ENCODE results near the gene AFG3L2.
"Not testable (repeated sequence)": the region's sequence is repeated elsewhere in the genome, so short reads cannot be mapped to it uniquely, and the experiment has no call there.

The AFG3L2 gene

DNA sequence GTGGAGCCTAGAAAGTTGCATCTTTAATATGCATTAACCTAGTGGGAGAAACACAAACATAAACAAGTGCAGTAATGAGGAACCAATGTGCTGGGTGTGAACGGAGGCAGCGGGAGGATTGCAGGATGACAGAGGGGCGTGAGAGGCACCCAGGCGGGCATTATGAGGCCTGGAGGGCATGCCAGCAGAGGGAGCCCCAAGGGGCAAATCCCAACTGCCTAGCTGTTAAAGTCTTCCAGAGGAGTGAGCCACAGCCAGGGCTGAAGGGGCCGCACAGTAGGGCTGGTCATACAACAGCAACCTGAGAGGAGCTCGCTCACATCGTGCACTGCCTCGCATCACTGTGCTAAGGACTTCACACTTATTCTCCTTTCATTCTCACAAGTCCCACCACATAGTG is 17.4 kb upstream of the AFG3L2 start:
- no peak for DNase-seq

DNA sequence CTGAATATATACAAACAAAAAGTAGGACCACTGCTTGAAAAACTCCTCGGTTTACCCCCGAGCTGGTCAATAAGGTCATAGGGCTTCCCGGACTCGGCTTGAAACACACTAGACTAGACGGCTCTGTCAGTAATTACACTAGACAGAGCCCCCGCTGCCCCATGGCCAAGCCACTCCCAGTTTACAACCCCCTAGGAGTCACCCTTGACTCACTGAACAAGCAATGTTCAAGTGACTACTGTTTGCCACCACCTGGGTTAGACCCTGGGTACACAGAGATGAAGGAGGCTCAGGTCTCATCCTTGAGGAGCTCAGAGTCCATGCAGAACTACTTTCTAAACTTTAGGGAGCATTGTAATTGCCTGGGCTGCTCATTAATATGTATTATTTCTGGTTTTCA is 17.0 kb upstream of the AFG3L2 start:
- DNase-seq: no peak

DNA sequence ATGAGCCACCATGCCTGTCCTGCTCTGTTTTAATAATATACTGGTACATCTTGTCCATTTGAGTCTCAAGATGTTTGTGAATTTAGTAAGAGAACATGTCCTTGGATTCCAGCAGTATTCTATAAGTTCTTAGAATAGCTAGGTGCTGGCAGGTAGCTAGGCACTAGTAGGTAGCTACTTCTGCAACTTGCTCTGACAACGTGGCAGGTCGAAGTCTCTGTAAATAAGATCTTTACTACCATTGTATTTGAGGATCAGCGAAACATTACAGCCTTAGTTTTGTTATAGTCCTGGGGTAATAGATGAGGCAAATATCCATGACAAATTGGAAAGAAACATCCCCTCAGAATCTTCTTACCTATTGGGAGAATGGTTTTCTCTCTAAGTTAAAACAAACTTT is 16.5 kb upstream of the AFG3L2 start:
- no peak for DNase-seq

DNA sequence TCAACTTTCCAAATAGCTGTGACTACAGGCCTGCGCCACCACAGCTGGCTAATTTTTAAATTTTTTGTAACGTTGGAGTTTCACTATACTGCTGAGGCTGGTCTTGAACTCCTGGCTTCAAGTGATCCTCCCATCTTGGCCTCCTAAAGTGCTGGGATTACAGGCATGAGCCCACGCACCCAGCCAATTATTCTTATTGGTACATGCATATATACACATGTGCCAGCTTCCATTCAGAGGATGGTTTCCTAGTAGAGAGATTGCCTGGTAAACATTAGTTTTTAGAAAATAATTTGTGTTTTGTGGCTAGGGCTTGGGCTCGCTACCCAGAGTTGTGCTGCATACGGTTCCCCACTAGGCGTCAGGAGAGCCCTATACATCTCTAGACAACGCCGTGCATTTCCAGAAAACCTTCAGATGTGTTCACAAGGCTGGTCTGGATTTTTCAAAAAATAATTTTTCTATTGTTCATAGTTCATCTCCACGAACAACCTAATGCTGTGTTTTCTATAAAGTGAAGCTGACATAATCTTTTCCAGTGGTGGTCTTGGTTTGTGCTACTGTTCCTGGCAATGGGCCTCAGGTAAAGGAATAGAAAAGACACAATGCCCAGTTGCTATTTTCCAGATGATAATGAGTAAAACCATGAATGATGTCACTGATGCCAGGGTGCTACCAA is 14.6 kb upstream of the AFG3L2 start:
- peak; percentile 41 for DNase-seq

DNA sequence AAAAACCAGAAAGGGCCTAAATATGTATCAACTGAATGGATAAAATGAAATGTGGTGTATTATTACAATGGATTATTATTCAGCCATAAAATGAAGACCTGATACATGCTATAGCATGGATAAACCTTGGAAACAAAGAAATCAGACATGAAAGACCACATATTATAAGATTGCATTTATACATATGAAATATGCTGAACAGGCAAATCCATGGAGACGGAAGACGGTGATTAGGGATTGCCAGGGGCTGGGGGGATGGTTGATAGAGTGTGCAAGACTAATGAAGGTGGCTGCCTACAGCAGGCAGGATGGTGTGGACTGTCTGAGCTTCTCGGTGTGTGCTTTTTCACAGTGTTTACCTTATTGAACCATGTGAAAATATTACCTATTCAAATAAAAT is 11.4 kb upstream of the AFG3L2 start:
- no peak for DNase-seq

DNA sequence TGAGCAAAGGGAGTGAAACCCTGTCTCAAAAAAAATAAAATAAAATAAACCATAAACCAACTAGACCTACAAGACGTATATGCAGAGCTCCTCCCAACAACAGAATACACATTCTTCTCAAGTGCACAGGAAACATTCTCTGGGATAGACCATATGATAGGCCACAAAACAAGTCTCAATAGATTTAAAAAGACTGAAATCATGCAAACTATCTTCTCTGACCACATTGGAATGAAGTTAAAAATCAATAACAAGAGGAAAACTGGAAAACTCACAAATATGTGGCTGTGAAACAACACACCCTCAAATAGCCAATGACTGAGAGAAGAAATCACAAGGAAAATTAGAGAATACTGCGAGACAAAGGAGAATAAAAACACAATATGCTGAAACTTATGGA is 7.2 kb upstream of the AFG3L2 start:
- DNase-seq: no peak

DNA sequence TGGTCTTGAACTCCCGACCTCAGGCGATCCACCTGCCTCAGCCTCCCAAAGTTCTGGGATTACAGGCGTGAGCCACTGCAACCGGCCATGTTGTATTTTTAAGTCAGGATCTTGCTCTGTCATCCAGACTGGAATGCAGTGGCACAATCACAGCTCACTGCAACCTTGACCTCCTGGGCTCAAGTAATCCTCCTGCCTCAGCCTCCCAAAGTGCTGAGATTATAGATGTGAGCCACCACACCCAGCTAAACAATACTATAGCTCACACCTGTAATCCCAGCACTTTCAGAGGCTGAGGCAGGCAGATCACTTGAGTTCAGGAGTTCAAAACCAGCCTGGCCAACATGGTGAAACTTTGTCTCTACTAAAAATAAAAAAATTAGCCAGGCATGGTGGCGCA is 6.7 kb upstream of the AFG3L2 start:
- DNase-seq: not testable (repeated sequence)

DNA sequence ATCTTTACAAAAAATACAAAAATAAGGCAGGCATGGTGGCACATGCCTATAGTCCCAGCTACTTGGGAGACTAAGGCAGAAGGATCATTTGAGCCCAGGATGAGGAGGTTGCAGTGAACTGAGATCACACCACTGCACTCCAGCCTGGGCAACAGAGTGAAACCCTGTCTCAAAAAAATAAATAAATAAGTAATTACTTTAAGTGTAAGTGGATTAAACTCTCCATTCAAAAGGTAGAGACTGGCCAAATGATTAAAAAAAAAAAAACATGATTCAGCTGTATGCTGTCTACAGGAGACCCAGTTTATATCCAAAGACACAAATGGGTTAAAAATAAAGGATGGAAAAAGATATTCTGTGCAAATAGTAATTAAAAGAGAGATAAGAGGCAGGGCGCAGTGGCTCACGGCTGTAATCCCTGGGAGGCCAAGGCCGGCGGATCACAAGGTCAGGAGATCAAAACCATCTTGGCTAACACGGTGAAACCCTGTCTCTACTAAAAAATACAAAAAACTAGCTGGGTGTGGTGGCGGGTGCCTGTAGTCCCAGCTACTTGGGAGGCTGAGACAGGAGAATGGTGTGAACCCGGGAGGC is 5.3 kb upstream of the AFG3L2 start:
- DNase-seq: not testable (repeated sequence)

DNA sequence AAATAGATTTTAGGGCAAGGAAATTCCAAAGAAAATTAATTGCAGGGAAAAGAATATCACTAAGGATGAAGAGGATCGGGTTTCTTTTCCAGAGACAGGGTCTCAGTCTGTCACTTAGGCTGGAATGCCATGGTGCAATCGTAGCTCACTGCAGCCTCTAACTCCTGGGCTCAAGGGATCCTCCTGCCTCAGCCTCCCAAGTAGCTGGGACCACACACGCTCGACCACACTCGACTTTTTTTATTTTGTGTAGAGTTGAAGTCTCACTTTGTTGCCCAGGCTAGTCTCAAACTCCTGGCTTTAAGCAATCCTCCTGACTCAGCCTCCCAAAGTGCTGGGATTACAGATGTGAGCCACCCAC is 1.2 kb upstream of the AFG3L2 start:
- not testable (repeated sequence) for DNase-seq

DNA sequence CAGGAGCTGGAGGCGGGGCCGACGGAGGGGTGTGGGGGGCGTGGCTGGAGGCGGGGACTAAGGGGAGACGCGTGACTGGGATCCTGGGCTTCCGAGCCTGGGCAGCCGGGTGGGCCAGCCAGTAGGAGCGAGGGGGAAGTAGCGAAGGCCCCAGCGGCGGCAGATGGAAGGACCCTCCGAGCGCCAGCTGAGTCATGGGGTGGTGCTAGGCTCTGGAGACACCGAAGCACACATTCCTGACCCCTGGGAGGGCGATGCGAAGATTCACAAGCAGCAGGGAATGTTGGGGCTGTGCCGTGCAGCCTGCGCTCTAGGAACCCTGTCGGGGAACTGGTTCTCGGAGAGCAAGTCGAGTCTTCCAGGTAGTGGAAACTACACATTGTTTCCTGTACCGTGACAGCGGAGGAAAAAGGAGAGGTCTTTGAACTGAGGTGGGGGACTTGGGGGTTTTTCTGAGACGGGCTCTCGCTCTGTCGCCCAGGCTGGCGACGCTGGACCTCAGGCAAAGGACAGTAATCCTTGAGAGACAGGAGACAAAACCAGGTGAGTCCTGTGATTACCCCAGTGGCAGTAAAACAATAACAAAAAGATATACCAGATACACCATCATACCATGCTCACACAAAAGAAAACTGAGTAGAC is 650 bp upstream of the AFG3L2 start:
- no peak for DNase-seq

DNA sequence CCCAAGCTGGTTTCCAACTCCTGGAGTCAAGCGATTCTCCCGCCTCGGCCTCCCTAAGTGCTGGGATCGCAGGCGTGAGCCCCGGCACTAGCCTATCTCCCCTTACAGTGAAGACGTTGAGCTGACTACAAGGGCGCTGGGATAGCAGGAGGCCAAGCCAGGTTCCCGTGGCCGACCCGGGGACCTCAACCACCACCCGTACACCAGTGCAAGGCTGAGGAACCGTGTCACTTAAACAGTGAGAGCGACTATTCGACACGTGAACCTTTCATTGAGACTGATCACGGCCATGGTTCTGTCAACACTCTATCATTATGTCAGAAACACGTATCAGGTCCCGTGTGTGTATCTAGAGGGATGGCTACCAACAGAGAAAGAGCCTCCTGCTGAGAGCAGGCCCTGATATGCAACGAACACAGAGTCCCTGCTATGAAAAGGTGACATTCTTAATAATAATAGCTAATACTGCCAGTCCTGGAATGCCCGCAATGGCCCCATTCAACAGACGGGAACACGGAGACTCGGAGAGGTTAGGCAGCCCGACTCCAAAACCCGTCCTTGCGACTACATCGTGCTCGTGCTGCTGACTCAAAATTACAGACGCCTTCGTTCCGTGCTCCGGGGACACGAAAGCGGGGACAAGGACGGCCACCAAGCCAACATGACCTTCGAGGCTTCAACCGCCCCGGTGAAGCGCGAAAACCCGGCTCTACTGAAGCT is 833 bp downstream of the AFG3L2 start:
- DNase-seq: peak; percentile 15

DNA sequence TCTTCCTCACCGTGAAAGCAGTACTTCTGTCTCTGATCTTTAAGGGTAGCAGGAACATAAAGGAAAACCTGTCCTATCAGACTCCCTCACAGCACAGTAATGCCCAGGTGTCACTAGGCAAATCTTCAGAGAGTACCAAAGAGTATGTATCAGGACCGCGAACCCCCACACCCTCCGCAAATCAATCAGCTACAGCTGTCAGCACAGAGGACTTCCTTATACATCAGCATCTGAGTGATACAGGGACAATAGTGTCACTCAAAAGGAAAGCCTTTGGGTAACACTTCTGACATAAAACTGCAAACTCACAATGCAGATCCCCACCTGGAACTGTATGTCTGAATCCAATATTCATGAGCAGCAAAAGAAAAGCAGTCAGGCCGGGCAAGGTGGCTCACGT is 2.6 kb downstream of the AFG3L2 start:
- no peak for DNase-seq

DNA sequence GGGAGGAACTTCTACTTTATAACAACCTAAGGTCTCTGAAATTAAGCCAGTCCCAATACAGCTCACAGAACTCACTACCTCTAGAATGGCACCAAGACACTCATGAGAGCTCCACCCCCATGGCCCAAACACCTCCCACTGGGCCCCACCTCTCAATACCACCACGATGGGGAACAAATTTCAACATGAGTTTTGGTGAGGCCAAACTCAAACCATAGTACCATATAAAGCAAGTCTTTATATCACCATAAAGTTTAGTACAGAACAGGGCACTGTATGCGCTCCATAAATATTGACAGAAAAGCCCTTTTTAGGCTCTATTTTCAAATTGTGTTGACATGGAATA is 3.3 kb downstream of the AFG3L2 start:
- no peak for DNase-seq

DNA sequence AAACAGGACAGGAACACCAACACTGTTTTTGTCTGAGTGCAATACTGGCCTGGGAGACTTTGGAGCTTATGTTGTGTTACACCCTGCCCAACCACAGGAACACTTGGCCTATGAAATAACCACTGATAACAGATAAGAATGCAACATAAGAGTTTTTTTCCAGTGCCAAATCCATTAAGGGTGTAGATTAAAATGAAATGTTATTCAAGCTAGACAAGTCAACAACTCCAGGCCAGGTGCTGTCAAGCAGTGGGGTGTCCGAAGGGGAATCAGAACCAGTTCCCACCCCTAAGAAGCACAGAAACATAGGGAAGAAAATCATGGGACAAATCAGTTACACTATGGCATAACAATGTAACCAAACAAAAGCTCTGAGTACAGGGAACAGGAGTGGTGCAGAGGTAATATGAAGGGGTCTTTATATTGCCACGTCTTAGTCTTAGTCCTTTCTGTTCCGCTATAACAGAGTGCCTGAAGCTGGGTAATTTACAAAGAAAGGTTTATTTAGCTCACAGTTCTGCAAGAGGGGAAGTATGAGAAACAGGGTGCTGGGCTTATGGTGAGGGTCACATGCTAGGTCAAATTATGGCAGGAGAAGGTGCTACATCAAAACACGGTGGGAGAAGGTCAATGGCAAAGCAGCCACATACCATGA is 3.8 kb downstream of the AFG3L2 start:
- DNase-seq: no peak

DNA sequence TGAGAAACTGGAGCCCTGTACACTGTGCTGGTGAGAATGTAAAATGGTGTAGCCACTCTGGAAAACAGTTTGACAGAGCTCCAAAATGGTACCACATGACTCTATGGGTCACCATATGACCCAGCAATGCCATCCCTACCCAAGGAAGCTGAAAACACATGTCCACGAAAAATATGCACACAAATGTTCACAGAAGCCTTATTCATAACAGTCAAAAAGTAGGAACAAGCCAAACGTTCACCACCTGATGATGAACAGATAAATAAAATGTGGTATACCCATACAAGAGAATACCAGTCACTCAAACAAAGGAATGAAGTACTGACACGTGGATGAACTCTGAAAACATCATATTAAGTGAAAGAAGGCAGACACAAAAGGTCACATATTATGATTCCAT is 4.6 kb downstream of the AFG3L2 start:
- no peak for DNase-seq

DNA sequence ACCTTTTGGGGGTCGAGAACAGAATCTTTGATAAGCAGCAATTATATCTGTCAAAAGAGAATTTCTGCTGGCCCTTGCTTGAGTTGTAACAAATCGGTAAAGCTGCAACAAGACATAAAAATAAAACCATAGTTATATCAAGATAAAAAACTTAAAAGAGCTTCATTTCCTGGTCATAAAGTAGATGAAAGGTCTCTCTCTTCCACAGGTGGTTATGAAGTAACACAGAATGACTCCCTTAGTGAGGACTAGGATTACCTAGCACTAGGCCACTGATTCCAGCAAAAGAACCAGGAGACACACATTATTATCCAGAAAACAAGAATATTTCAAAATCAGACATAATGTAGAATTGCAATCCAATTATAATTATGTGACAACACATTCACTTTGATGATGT is 5.4 kb downstream of the AFG3L2 start:
- no peak for DNase-seq

DNA sequence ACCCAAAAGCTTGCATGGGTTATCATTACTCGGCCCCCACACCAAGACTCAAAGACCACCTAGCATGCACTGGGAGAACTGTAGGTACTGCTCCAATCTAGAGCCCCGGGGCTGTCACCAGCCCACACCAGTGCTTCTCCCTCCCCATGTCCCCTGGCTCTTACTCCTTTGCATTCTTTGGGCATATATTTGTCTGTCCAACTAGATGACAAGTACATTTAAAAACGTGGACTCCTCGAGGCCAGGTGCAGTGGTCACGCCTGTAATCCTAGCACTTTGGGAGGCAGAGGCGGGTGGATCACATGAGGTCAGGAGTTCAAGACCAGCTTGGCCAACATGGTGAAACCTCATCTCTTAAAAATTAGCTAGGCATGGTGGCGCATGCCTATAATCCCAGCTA is 7.8 kb downstream of the AFG3L2 start:
- DNase-seq: no peak

DNA sequence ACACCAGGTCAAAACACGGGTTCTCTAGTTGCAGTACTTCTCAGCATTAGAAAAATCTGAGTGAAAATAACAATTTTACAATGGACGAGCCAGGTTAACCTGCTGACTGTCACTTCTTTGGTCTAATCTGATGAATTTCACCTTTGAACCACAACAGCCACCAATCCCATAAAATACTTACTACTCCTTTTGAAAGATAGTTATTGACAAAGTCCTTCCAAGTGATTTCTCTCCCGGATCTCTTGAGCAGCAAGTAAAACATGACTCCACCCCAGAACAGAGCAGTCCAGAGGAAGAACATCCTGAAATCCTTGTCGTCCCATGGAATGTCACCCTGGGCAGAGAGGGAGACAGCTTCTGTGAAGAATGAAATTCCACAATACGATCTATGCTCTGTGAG is 10.2 kb downstream of the AFG3L2 start:
- DNase-seq: no peak

DNA sequence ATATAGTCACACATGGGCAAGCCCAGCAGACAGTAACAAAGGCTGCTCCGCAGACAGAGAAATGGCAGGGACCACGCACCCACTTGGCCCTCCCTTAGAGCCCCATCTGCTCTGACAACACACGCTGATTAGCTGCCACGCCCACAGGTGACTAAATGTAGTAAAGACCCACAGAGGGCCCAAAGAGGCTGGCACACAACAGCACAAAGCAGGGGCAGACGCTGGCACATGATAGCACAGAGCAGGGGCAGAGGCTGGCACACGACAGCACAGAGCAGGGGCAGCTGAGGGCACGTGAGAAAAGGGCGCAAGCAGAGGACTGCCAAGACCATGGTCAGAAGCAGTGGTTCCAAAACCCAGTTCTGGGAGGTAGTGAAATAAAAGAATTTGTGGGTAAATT is 10.6 kb downstream of the AFG3L2 start:
- DNase-seq: no peak

DNA sequence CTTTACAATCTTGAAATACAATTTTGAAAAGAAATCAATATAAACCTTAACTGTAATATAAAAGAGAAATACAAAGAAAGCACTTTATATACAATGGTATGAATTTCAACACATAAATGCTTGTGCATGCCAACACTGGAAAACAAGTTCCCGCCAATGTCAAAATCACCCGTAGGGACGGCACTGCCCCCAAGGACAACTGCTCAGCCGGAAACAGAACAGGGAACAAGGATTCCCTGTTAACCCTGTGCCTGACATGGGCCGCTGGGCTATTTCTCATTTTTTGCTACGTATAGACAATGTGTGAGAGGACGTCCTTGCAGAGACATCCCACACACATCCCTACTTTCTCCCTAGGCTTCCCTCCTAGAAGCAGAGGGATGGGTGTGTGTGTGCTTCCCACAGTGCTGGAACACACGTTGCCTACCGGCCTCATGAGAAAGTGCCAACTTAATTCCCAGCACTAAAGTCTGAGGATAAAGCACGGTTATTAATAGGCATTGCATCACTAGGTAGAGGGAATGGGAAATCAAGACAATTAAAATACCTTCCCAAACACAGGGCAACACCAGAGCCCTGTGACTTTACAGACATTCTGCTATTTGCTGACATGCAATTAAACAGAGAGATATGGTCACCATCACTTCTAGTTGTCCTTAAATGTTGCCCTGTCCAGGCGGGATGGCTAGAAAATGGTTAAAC is 14.4 kb downstream of the AFG3L2 start:
- DNase-seq: no peak

DNA sequence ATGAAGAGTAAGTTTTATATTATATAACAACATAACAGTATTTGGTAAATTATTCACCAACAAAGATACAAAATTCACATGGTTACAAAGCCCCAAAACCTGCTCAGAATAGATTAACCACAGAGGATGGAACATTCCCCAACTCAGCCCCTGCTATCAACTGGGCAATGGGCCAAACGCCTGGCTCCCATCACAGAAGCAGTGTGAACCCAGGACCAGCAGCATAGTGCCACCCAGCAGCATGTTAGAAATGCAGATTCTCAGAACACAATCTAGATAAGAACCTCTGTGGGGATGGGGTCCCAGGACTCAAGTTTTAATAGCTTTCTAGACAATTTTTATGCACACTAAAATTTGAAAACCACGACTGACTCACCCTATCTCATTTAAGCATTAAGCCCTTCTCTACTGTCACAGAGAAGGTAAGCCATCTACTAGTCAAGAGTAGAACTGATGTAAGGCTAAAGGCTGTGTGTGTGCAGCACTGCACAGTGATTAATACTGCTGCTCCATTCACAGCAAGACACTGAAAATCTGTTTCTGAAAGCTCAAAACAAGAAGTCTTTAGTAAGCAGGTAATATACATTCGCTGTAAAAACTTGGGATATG is 15.2 kb downstream of the AFG3L2 start:
- no peak for DNase-seq

DNA sequence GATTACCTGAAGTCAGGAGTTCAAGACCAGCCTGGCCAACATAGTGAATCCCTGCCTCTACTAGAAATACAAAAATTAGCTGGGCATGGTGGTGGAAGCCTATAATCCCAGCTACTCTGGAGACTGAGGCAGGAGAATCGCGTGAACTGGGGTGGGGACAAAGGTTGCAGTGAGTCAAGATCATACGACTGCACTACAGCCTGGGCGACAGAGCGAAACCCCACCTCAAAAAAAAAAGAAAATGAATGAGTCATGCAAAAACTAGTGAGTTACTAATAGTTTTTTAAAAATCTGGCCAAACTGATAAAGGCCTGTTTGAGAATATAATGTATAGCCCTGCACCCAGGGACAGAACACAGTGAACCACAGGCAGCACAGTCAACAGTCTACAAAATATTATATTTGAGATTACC is 17.5 kb downstream of the AFG3L2 start:
- DNase-seq: no peak

DNA sequence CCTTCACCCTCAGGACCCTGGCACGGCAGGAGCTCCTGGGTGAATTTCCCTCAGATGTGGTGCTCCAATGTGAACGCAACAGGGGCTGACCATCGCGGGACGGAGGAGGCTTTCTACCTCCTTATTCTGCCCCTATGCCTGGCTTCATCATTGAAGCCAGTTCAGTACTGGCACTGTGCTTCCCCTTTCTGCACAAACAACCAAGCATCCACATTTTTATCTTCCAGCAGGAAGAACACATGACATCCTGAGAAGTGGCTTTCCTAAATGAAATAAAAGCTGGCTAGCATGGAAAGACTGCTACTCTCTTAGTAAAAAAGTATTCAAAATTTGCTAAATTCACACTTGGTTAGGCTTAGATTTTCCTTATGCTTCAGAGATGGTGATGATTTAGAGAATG is 24.8 kb downstream of the AFG3L2 start:
- DNase-seq: no peak

Data from NCI-H774 (cell line).